BE2C (cell line): ENCODE results near the gene CYTH4.

Experiments
- DNase-seq: peaks from one replicate; pipeline ENCODE4 v3.0.0-alpha.2; 2020
- H3K27me3 ChIP-seq: fragments of 250-450 bp; sonication (Bioruptor Pico); 2 replicates; pipeline ENCODE4 v1.5.1; 2020; ENCODE audit warnings: mild to moderate bottlenecking
- H3K36me3 ChIP-seq: fragments of 250-450 bp; sonication (Bioruptor Pico); 2 replicates; pipeline ENCODE4 v1.5.1; 2020; ENCODE audit warnings: mild to moderate bottlenecking
- H3K4me1 ChIP-seq: fragments of 250-450 bp; sonication (Bioruptor Pico); 2 replicates; pipeline ENCODE4 v1.5.1; 2020
- H3K4me3 ChIP-seq: 2 replicates; pipeline ENCODE4 v1.5.1; 2011; ENCODE audit warnings: low read depth, low read length
- H3K9me3 ChIP-seq: fragments of 250-450 bp; sonication (Bioruptor Pico); 2 replicates; pipeline ENCODE4 v1.5.1; 2020
- TF ChIP-seq, protein P1 (sequence below): IDR thresholded peaks from 2 replicates; pipeline ENCODE4 v1.5.1; 2012; ENCODE audit warnings: mild to moderate bottlenecking, low read depth, low read length

The CYTH4 gene

DNA sequence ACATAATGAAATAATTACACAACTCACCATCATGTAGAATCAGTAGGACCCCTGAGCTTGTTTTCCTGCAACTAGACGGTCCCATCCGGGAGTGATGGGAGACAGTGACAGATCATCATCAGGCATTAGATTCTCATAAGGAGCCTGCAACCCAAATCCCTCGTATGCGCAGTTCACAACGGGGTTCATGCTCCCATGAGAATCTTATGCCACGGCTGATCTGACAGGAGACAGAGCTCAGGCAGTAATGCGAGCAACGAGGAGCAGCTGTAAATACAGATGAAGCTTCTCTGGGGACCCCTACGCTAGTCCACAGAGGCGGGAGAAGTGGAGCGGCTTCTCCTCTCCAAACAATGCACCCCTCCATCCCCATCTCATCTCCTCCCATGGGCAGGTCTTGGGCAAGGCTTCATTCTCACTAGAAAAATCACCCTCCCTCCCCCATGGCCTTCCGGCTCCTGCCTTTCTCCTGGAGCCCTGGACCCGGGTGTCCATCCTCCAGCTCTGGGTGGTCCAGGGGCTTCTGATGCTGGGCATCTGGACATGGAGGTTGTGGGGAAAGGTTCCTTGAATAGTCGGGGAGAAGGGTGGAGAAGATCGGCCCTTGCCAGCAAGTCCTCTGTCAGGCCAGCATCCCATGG, 22.0 kb upstream of the CYTH4 start:
- no peaks in the 10 kb centered on the region for H3K27me3 ChIP-seq
- no peak for DNase-seq

DNA sequence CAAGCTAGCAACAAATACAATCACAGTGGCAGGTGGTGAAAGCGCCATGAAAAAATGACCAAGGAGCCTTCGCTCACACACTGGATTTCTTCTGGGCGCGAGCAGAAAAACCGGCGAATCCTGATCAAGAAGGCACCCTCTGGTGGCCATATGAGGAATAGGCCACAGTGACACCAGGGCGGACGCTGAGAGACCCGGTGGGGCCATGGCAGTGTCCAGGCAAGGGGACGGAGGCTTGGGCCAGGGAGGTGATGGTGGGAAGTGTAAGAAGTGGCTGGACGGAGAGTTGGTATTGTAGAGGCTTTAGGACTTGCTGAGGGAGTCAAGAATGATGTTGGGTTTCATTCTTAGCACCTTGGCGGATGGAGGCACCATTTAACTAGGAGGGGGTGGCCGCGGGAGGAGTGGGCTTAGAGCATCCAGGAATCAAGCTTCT, 21.4 kb upstream of the CYTH4 start:
- DNase-seq = peak; percentile 70
- Histone ChIP-seq H3K4me1 (peaks cover 7% of the 10 kb centered on the region), H3K4me3 (peak overlapping the region; percentile 22; the same call in 1 of the 2 replicates), H3K9me3 (peaks cover 10% of the 10 kb centered on the region), H3K27me3 (no peaks in the 10 kb centered on the region), H3K36me3 (no peaks in the 10 kb centered on the region)
- TF ChIP-seq, protein P1, sequence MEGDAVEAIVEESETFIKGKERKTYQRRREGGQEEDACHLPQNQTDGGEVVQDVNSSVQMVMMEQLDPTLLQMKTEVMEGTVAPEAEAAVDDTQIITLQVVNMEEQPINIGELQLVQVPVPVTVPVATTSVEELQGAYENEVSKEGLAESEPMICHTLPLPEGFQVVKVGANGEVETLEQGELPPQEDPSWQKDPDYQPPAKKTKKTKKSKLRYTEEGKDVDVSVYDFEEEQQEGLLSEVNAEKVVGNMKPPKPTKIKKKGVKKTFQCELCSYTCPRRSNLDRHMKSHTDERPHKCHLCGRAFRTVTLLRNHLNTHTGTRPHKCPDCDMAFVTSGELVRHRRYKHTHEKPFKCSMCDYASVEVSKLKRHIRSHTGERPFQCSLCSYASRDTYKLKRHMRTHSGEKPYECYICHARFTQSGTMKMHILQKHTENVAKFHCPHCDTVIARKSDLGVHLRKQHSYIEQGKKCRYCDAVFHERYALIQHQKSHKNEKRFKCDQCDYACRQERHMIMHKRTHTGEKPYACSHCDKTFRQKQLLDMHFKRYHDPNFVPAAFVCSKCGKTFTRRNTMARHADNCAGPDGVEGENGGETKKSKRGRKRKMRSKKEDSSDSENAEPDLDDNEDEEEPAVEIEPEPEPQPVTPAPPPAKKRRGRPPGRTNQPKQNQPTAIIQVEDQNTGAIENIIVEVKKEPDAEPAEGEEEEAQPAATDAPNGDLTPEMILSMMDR = peak; percentile 92

More for the DNA sequence above, 22.0 kb upstream of the CYTH4 start:
- Histone ChIP-seq H3K4me1 (peaks cover 7% of the 10 kb centered on the region), H3K4me3 (peak overlapping the region; percentile 43), H3K36me3 (no peaks in the 10 kb centered on the region), H3K9me3 (peaks cover 10% of the 10 kb centered on the region)
- TF ChIP-seq, protein P1 = no peak

DNA sequence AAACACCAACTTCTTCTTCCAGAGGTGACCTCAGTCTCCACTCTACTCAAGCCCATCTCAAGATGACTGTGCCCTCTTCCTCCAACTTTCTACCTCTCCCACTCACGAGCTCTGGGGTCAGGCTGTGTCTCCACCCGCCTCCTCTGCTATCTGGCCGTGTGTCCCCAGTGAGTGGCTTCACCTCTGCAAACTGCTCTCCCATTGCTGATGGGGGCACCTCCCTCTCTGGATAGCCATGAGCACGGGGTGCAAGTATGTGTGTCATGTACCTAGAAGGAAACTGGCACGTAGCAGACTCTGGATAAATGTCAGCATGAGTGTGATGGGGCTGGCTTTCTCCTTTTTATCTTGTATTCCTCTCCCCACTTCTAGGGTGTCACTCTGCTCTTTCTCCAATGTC, 20.0 kb upstream of the CYTH4 start:
- TF ChIP-seq, protein P1 = no peak
- no peak for DNase-seq

DNA sequence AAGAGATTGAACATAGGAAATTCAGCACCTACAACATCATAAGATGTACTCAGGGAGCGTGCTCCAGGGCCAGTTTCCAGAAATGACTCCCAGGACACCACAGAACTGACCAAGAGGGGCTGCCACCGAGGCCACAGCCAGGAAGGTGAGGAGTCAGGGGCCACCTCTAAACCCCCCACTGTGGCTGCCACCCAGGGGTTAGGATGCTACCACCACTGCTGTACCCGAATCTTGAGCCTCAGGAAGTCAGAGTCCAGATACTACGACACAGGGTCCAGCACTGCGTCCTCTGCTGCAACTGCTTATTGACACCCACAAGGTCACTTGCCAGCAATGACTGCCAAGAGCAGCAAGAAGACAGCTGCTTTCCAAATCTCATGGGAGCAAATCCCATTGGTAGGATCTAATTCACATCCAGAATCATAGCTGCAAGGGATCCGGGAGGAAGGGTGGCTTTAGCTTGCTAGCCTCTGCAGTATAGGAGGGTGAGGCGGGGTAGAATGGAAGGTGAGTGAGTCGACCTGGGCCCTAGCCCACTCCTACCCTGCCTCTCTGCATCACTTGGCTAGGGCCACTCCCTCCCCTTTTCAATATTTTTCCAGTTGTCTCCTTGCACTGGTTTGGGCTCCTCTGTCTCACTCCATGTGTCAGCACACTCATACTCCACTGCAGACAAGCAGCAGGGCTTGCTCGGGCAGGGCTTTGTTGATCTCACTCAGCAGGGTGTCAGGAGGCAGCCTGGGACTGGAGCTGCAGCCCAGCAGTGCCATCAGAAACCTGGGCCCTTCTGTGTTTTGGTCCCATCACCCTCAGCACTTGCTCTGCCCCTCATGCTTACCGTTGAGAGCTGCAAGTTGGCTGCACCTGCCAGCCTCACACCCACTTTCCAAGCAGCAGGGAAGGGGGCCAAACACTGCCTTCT, 18.1 kb upstream of the CYTH4 start:
- Histone ChIP-seq H3K4me1 (peaks cover 7% of the 10 kb centered on the region), H3K27me3 (no peaks in the 10 kb centered on the region), H3K9me3 (peaks cover 10% of the 10 kb centered on the region), H3K36me3 (no peaks in the 10 kb centered on the region), H3K4me3 (no peak overlapping the region)
- DNase-seq = no peak
- TF ChIP-seq, protein P1 = no peak

More for the DNA sequence above, 20.0 kb upstream of the CYTH4 start:
- Histone ChIP-seq H3K27me3 (no peaks in the 10 kb centered on the region), H3K9me3 (peaks cover 10% of the 10 kb centered on the region), H3K4me3 (no peak overlapping the region), H3K36me3 (no peaks in the 10 kb centered on the region), H3K4me1 (peaks cover 7% of the 10 kb centered on the region)

DNA sequence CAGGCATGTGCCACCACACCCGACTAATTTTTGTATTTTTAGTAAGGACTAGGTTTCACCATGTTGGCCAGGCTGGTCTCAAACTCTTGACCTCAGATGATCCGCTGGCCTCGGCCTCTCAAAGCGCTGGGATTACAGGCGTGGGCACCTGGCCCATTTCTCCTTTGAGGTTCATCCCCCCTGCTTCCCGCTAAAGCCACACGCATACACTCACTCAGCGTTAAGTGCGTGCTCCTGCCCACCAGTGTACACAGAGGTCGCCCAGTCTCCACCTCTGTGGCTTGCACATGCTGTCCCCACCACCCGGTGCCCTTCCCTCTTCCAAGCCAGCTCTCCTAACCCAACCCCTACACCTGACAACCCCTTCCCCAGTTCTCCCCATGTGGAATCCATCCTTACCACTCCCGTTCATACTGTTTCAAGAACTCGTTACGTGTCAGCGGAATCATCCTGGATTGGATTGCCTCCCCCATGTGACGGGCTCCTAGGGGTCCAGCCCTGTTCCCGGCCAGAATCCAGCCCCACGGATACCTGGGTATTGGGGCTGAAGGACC, 15.7 kb upstream of the CYTH4 start:
- Histone ChIP-seq H3K9me3 (peaks cover 10% of the 10 kb centered on the region), H3K4me3 (no peak overlapping the region), H3K4me1 (no peaks in the 10 kb centered on the region), H3K36me3 (no peaks in the 10 kb centered on the region), H3K27me3 (no peaks in the 10 kb centered on the region)
- no peak for DNase-seq
- TF ChIP-seq, protein P1 = no peak
